GM23338 (cell line): Measurements from ENCODE around the gene TSR3. TPM values are rescaled to one million over a fixed set of nuclear protein-coding genes. Genes with fewer than 3 reads are reported as not detected.

Source experiments
- ATAC-seq: fragments of 200-7000 bp; cut with Tn5 transposase; 3 replicates; pipeline ENCODE4 v1.9.1; 2020
- DNase-seq: peaks from one replicate; pipeline ENCODE4 v3.0.0-alpha.2; 2015; ENCODE audit warnings: low spot score
- H2AFZ ChIP-seq: fragments of 200-600 bp; sonication (generic); 2 replicates; pipeline ENCODE4 v1.8.0; 2016; ENCODE audit warnings: antibody characterized with exemption, mild to moderate bottlenecking, moderate library complexity
- H3F3A ChIP-seq: fragments of 200-600 bp; sonication (generic); replicated peaks from 2 replicates; pipeline ENCODE4 v1.8.0; 2017; ENCODE audit warnings: antibody characterized with exemption, mixed run types, low read depth
- H3K27ac ChIP-seq: fragments of 200-600 bp; sonication (generic); 2 replicates; pipeline ENCODE4 v1.6.1; 2016; ENCODE audit warnings: low read depth
- H3K27me3 ChIP-seq: fragments of 200-600 bp; sonication (generic); 2 replicates; pipeline ENCODE4 v1.8.0; 2016; ENCODE audit warnings: mild to moderate bottlenecking, mixed run types, moderate library complexity; ENCODE audit not compliant: insufficient read depth
- H3K36me3 ChIP-seq: fragments of 200-600 bp; sonication (generic); 2 replicates; pipeline ENCODE4 v1.8.0; 2016; ENCODE audit warnings: mild to moderate bottlenecking; ENCODE audit not compliant: insufficient read depth
- H3K4me1 ChIP-seq: fragments of 200-600 bp; sonication (generic); 2 replicates; pipeline ENCODE4 v1.8.0; 2016; ENCODE audit warnings: mild to moderate bottlenecking, moderate library complexity; ENCODE audit not compliant: insufficient read depth
- H3K4me2 ChIP-seq: fragments of 200-600 bp; sonication (generic); 2 replicates; pipeline ENCODE4 v1.7.1; 2017; ENCODE audit warnings: mixed run types
- H3K4me3 ChIP-seq: fragments of 200-600 bp; sonication (generic); 2 replicates; pipeline ENCODE4 v1.6.1; 2016; ENCODE audit warnings: mixed run types
- H3K79me2 ChIP-seq: fragments of 200-600 bp; sonication (generic); replicated peaks from 2 replicates; pipeline ENCODE4 v1.8.0; 2017; ENCODE audit warnings: mild to moderate bottlenecking; ENCODE audit not compliant: insufficient read depth
- H3K9me2 ChIP-seq: fragments of 200-600 bp; sonication (generic); 2 replicates; pipeline ENCODE4 v1.8.0; 2017; ENCODE audit not compliant: insufficient read depth
- H4K20me1 ChIP-seq: fragments of 200-600 bp; sonication (generic); replicated peaks from 2 replicates; pipeline ENCODE4 v1.8.0; 2017; ENCODE audit warnings: mild to moderate bottlenecking; ENCODE audit not compliant: insufficient read depth
- H3K27ac Mint-ChIP-seq: 2 replicates; pipeline ENCODE4 v1.8.0; 2020; ENCODE audit warnings: inconsistent platforms, mild to moderate bottlenecking, moderate library complexity, mixed read lengths
- H3K27me3 Mint-ChIP-seq: 3 replicates; pipeline ENCODE4 v1.8.0; 2022; ENCODE audit warnings: low read depth, mild to moderate bottlenecking, moderate library complexity, mixed read lengths, inconsistent platforms; ENCODE audit not compliant: insufficient read depth, poor library complexity
- H3K36me3 Mint-ChIP-seq: 3 replicates; pipeline ENCODE4 v1.8.0; 2021; ENCODE audit warnings: low read depth, mild to moderate bottlenecking, inconsistent platforms, moderate library complexity, mixed read lengths
- H3K4me1 Mint-ChIP-seq: 3 replicates; pipeline ENCODE4 v1.8.0; 2020; ENCODE audit warnings: mild to moderate bottlenecking, inconsistent platforms, mixed read lengths
- H3K4me3 Mint-ChIP-seq: 3 replicates; pipeline ENCODE4 v1.8.0; 2021; ENCODE audit warnings: moderate library complexity, mild to moderate bottlenecking, inconsistent platforms, mixed read lengths
- H3K9me3 Mint-ChIP-seq: 3 replicates; pipeline ENCODE4 v1.8.0; 2020; ENCODE audit warnings: moderate library complexity, mild to moderate bottlenecking, inconsistent platforms, mixed read lengths
- CREB1 ChIP-seq: fragments of 250-450 bp; sonication (Bioruptor Pico); IDR thresholded peaks from 2 replicates; pipeline ENCODE4 v1.5.0; 2020; ENCODE audit warnings: low read depth, mild to moderate bottlenecking, moderate library complexity
- CTCF ChIP-seq, 2 experiments: fragments of 200-600 bp in 1 of 2; sonication (generic) in 1 of 2; conservative IDR thresholded peaks; 2 replicates each; pipeline versions ENCODE4 v1.5.1 to v1.6.1; 2016 to 2017; ENCODE audit warnings: antibody characterized with exemption in 2 of 2, low read depth in 2 of 2, mild to moderate bottlenecking in 2 of 2, moderate library complexity in 1 of 2
- ETS1 ChIP-seq: IDR thresholded peaks from 2 replicates; pipeline ENCODE4 v1.6.1; 2016; ENCODE audit warnings: antibody characterized with exemption
- EZH2 ChIP-seq: fragments of 200-600 bp; sonication (generic); IDR thresholded peaks from one replicate; pipeline ENCODE4 v1.8.0; 2017; ENCODE audit warnings: antibody characterized with exemption, mild to moderate bottlenecking, low read depth; ENCODE audit not compliant: unreplicated experiment
- EZH2phosphoT487 ChIP-seq: fragments of 200-600 bp; sonication (generic); IDR thresholded peaks from one replicate; pipeline ENCODE4 v1.8.1; 2018; ENCODE audit warnings: antibody characterized with exemption; ENCODE audit not compliant: unreplicated experiment
- NANOG ChIP-seq: IDR thresholded peaks from 2 replicates; pipeline ENCODE4 v1.6.1; 2016; ENCODE audit warnings: antibody characterized with exemption, borderline replicate concordance
- POLR2AphosphoS5 ChIP-seq: IDR thresholded peaks from 2 replicates; pipeline ENCODE4 v1.6.1; 2016; ENCODE audit warnings: antibody characterized with exemption, low read depth
- REST ChIP-seq: IDR thresholded peaks from one replicate; pipeline ENCODE4 v1.6.1; 2018; ENCODE audit warnings: antibody characterized with exemption; ENCODE audit not compliant: unreplicated experiment
- STAT1 ChIP-seq: IDR thresholded peaks from one replicate; pipeline ENCODE4 v1.6.1; 2016; ENCODE audit warnings: antibody characterized with exemption; ENCODE audit not compliant: unreplicated experiment
- ZNF114 ChIP-seq: fragments of 250-450 bp; sonication (Bioruptor Pico); IDR thresholded peaks from 2 replicates; pipeline ENCODE4 v1.5.0; 2020; ENCODE audit warnings: mild to moderate bottlenecking, moderate library complexity
- ZNF331 ChIP-seq: fragments of 250-450 bp; sonication (Bioruptor Pico); IDR thresholded peaks from 2 replicates; pipeline ENCODE4 v1.5.0; 2020; ENCODE audit warnings: low read depth, mild to moderate bottlenecking, moderate library complexity
- polyA plus RNA-seq: library from polyadenylated mRNA; unstranded; fragments of >200 nt; fragmentation: Nextera tagmentation; extraction: Ambion mirVana; gene quantifications from 2 replicates; pipeline ENCODE4 v1.2.1, GENCODE V29; 2016
- total RNA-seq: library from RNA; depleted of rRNA; stranded (reverse); fragments of >200 nt; shearing (Covaris generic); gene quantifications from 2 replicates; pipeline ENCODE4 v1.2.3, GENCODE V29; 2014
- TF ChIP-seq, protein P1 (sequence below): fragments of 250-450 bp; sonication (Bioruptor Pico); IDR thresholded peaks from 2 replicates; pipeline ENCODE4 v1.5.0; 2020; ENCODE audit warnings: mild to moderate bottlenecking, moderate library complexity

TSR3 gene
- total and polyA plus RNA-seq, 2 experiments from 2014 or later: 58.5 to 97.3 TPM

DNA sequence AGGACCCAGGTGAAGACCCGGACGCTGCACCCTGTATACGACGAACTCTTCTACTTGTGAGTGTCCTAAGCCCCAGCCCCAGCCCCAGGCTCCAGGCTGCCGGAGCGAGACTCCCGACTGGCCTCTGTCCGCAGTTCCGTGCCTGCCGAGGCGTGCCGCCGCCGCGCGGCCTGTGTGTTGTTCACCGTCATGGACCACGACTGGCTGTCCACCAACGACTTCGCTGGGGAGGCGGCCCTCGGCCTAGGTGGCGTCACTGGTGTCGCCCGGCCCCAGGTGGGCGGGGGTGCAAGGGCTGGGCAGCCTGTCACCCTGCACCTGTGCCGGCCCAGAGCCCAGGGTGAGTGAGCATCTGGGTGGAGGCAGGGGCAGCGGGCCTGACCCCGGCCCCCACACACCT is 3.7 kb downstream of the TSR3 start:
- Histone ChIP-seq H3K4me2 (no peak overlapping the region), H3K9me2 (no peaks in the 10 kb centered on the region), H4K20me1 (peaks cover 4% of the 10 kb centered on the region; the same call in 1 of the 2 replicates), H3K27ac (no peak overlapping the region), H3K79me2 (peaks cover 13% of the 10 kb centered on the region), H3K27me3 (no peaks in the 10 kb centered on the region), H3K4me1 (peaks cover 7% of the 10 kb centered on the region), H3K4me3 (no peak overlapping the region), H3K36me3 (no peaks in the 10 kb centered on the region; the same call in 1 of the 2 replicates), H2AFZ (no peak overlapping the region), H3F3A (no peaks in the 10 kb centered on the region; the same call in 1 of the 2 replicates)
- DNase-seq: no peak
- no peak overlapping the region for H3K27ac Mint-ChIP-seq
- peaks cover 11% of the 10 kb centered on the region for H3K4me1 Mint-ChIP-seq
- no peak for TF ChIP-seq REST
- no peak for TF ChIP-seq EZH2phosphoT487
- TF ChIP-seq ZNF331 (CRISPR knock-in tag): no peak
- TF ChIP-seq ETS1: no peak
- no peak for TF ChIP-seq EZH2
- TF ChIP-seq, protein P1, sequence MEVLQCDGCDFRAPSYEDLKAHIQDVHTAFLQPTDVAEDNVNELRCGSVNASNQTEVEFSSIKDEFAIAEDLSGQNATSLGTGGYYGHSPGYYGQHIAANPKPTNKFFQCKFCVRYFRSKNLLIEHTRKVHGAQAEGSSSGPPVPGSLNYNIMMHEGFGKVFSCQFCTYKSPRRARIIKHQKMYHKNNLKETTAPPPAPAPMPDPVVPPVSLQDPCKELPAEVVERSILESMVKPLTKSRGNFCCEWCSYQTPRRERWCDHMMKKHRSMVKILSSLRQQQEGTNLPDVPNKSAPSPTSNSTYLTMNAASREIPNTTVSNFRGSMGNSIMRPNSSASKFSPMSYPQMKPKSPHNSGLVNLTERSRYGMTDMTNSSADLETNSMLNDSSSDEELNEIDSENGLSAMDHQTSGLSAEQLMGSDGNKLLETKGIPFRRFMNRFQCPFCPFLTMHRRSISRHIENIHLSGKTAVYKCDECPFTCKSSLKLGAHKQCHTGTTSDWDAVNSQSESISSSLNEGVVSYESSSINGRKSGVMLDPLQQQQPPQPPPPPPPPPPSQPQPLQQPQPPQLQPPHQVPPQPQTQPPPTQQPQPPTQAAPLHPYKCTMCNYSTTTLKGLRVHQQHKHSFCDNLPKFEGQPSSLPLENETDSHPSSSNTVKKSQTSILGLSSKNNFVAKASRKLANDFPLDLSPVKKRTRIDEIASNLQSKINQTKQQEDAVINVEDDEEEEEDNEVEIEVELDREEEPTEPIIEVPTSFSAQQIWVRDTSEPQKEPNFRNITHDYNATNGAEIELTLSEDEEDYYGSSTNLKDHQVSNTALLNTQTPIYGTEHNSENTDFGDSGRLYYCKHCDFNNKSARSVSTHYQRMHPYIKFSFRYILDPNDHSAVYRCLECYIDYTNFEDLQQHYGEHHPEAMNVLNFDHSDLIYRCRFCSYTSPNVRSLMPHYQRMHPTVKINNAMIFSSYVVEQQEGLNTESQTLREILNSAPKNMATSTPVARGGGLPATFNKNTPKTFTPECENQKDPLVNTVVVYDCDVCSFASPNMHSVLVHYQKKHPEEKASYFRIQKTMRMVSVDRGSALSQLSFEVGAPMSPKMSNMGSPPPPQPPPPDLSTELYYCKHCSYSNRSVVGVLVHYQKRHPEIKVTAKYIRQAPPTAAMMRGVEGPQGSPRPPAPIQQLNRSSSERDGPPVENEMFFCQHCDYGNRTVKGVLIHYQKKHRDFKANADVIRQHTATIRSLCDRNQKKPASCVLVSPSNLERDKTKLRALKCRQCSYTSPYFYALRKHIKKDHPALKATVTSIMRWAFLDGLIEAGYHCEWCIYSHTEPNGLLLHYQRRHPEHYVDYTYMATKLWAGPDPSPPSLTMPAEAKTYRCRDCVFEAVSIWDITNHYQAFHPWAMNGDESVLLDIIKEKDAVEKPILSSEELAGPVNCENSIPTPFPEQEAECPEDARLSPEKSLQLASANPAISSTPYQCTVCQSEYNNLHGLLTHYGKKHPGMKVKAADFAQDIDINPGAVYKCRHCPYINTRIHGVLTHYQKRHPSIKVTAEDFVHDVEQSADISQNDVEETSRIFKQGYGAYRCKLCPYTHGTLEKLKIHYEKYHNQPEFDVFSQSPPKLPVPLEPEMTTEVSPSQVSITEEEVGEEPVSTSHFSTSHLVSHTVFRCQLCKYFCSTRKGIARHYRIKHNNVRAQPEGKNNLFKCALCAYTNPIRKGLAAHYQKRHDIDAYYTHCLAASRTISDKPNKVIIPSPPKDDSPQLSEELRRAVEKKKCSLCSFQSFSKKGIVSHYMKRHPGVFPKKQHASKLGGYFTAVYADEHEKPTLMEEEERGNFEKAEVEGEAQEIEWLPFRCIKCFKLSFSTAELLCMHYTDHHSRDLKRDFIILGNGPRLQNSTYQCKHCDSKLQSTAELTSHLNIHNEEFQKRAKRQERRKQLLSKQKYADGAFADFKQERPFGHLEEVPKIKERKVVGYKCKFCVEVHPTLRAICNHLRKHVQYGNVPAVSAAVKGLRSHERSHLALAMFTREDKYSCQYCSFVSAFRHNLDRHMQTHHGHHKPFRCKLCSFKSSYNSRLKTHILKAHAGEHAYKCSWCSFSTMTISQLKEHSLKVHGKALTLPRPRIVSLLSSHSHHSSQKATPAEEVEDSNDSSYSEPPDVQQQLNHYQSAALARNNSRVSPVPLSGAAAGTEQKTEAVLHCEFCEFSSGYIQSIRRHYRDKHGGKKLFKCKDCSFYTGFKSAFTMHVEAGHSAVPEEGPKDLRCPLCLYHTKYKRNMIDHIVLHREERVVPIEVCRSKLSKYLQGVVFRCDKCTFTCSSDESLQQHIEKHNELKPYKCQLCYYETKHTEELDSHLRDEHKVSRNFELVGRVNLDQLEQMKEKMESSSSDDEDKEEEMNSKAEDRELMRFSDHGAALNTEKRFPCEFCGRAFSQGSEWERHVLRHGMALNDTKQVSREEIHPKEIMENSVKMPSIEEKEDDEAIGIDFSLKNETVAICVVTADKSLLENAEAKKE (CRISPR knock-in tag): no peak
- TF ChIP-seq ZNF114: no peak
- no peak for TF ChIP-seq STAT1
- TF ChIP-seq NANOG: no peak
- TF ChIP-seq CREB1 (CRISPR knock-in tag): no peak
- TF ChIP-seq CTCF (conservative IDR thresholded peaks at IDR 0.05; ENCODE audit: low read depth in 2 of 2): no peak
- no peak for TF ChIP-seq POLR2AphosphoS5
- peaks cover 4% of the 10 kb centered on the region; the same call in 2 of the 3 replicates for H3K36me3 Mint-ChIP-seq
- peaks cover 3% of the 10 kb centered on the region for H3K9me3 Mint-ChIP-seq
- H3K27me3 Mint-ChIP-seq: peaks cover 33% of the 10 kb centered on the region
- ATAC-seq: no peak
- H3K4me3 Mint-ChIP-seq: no peak overlapping the region
